Endodermal cell (in vitro differentiated cells): ENCODE data around the gene ZFYVE28. TPM values are rescaled to one million over a fixed set of nuclear protein-coding genes. Genes with fewer than 3 reads are reported as not detected.

Source experiments
- DNase-seq: peaks from one replicate; pipeline ENCODE4 v3.0.0-alpha.2; 2017
- H3K27ac ChIP-seq: 2 replicates; pipeline ENCODE4 v1.5.1; 2013; ENCODE audit warnings: mild to moderate bottlenecking, low read depth, low read length, moderate library complexity
- H3K27me3 ChIP-seq: 2 replicates; pipeline ENCODE4 v1.6.1; 2013; ENCODE audit warnings: mild to moderate bottlenecking, low read length, moderate library complexity; ENCODE audit not compliant: insufficient read depth, control insufficient read depth, poor library complexity, severe bottlenecking
- H3K36me3 ChIP-seq: 2 replicates; pipeline ENCODE4 v1.7.0; 2013; ENCODE audit warnings: mild to moderate bottlenecking, low read length, moderate library complexity; ENCODE audit not compliant: control insufficient read depth, insufficient read depth
- H3K4me1 ChIP-seq: one replicate; pipeline ENCODE4 v1.7.0; 2013; ENCODE audit warnings: low read length; ENCODE audit not compliant: control insufficient read depth, insufficient read depth
- H3K4me3 ChIP-seq: 2 replicates; pipeline ENCODE4 v1.5.1; 2013; ENCODE audit warnings: mild to moderate bottlenecking, low read length, moderate library complexity
- H3K9ac ChIP-seq: 2 replicates; pipeline ENCODE4 v1.6.1; 2013; ENCODE audit warnings: mild to moderate bottlenecking, low read length, moderate library complexity; ENCODE audit not compliant: poor library complexity, severe bottlenecking; ENCODE audit errors: extremely low read depth
- H3K9me3 ChIP-seq: 2 replicates; pipeline ENCODE4 v1.6.1; 2013; ENCODE audit warnings: mild to moderate bottlenecking, low read length, moderate library complexity; ENCODE audit not compliant: control insufficient read depth
- H3K27ac Mint-ChIP-seq: 2 replicates; pipeline ENCODE4 v1.8.0; 2020; ENCODE audit warnings: mixed read lengths
- H3K27me3 Mint-ChIP-seq: 2 replicates; pipeline ENCODE4 v1.8.0; 2021; ENCODE audit warnings: mild to moderate bottlenecking, mixed read lengths; ENCODE audit not compliant: insufficient read depth
- H3K36me3 Mint-ChIP-seq: 2 replicates; pipeline ENCODE4 v1.8.0; 2020; ENCODE audit warnings: low read depth, mixed read lengths
- H3K4me1 Mint-ChIP-seq: 2 replicates; pipeline ENCODE4 v1.8.0; 2020; ENCODE audit warnings: mixed read lengths
- H3K4me3 Mint-ChIP-seq: 2 replicates; pipeline ENCODE4 v1.8.0; 2020; ENCODE audit warnings: mild to moderate bottlenecking, moderate library complexity, mixed read lengths
- H3K9me3 Mint-ChIP-seq: 2 replicates; pipeline ENCODE4 v1.8.0; 2020; ENCODE audit warnings: mild to moderate bottlenecking, mixed read lengths
- WGBS, 2 experiments: methylation state at CpG; one replicate each; pipeline versions ENCODE4 v1.1.5 to v1.1.7; 2013; ENCODE audit warnings: missing lambda C conversion rate in 2 of 2, mixed read lengths in 1 of 2; ENCODE audit not compliant: insufficient coverage in 1 of 2, insufficient read length in 1 of 2; 5-methylcytosine and 5-hydroxymethylcytosine counted together
- total RNA-seq, 2 donors: library from RNA; stranded (reverse); fragmentation: NEBNext Ultra II Directional in 1 of 2; extraction: Animal tissue kit (Norgen Biotek cat#: 25700) in 1 of 2; gene quantifications; 2 replicates in 1 of 2; 3 replicates in 1 of 2; pipeline ENCODE4 v1.2.1, GENCODE V29; 2021
- TF ChIP-seq, protein P1 (sequence below): fragments of 200-600 bp; sonication (generic); conservative IDR thresholded peaks from 2 replicates; pipeline ENCODE4 v1.5.0; 2021; ENCODE audit warnings: antibody characterized with exemption, mild to moderate bottlenecking

Gene ZFYVE28
- total RNA-seq, 2 donors from 2014 or later, result 0.73 to 1.6 TPM

DNA sequence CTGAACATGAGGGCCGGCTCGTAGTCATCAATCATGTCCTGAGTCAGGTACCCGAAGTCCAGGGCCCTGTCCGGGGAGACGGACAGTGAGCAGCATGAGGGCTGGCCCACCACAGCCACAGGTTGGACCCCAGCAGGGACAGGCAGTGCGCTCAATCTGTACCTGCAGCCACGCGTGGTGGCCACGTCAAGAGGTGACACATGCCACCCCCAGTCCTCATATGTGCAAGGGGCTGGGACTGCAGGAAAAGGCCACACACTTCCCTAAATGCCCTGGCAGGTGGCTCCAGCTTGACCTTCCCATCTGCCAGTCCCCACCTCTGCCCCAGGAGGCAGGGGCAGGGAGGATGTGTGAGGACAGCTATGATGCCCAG lies 82.7 kb downstream of the ZFYVE28 start:
- TF ChIP-seq, protein P1, sequence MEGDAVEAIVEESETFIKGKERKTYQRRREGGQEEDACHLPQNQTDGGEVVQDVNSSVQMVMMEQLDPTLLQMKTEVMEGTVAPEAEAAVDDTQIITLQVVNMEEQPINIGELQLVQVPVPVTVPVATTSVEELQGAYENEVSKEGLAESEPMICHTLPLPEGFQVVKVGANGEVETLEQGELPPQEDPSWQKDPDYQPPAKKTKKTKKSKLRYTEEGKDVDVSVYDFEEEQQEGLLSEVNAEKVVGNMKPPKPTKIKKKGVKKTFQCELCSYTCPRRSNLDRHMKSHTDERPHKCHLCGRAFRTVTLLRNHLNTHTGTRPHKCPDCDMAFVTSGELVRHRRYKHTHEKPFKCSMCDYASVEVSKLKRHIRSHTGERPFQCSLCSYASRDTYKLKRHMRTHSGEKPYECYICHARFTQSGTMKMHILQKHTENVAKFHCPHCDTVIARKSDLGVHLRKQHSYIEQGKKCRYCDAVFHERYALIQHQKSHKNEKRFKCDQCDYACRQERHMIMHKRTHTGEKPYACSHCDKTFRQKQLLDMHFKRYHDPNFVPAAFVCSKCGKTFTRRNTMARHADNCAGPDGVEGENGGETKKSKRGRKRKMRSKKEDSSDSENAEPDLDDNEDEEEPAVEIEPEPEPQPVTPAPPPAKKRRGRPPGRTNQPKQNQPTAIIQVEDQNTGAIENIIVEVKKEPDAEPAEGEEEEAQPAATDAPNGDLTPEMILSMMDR, result no peak
- Mint-ChIP-seq H3K9me3 (no peaks in the 10 kb centered on the region), H3K36me3 (no peaks in the 10 kb centered on the region), H3K4me3 (no peak overlapping the region), H3K27me3 (no peaks in the 10 kb centered on the region), H3K4me1 (no peaks in the 10 kb centered on the region), H3K27ac (no peak overlapping the region)
- no peaks in the 10 kb centered on the region for H3K9me3 ChIP-seq
- H3K9ac ChIP-seq, result no peak overlapping the region
- no peak overlapping the region for H3K4me3 ChIP-seq
- no peaks in the 10 kb centered on the region for H3K27me3 ChIP-seq
- no peak overlapping the region for H3K27ac ChIP-seq
- no peak for DNase-seq
- WGBS, 2 experiments, result 90 to 91% methylated on average over 6 to 9 of the region's 9 CpGs
- H3K36me3 ChIP-seq, result no peaks in the 10 kb centered on the region
- no peaks in the 10 kb centered on the region for H3K4me1 ChIP-seq

DNA sequence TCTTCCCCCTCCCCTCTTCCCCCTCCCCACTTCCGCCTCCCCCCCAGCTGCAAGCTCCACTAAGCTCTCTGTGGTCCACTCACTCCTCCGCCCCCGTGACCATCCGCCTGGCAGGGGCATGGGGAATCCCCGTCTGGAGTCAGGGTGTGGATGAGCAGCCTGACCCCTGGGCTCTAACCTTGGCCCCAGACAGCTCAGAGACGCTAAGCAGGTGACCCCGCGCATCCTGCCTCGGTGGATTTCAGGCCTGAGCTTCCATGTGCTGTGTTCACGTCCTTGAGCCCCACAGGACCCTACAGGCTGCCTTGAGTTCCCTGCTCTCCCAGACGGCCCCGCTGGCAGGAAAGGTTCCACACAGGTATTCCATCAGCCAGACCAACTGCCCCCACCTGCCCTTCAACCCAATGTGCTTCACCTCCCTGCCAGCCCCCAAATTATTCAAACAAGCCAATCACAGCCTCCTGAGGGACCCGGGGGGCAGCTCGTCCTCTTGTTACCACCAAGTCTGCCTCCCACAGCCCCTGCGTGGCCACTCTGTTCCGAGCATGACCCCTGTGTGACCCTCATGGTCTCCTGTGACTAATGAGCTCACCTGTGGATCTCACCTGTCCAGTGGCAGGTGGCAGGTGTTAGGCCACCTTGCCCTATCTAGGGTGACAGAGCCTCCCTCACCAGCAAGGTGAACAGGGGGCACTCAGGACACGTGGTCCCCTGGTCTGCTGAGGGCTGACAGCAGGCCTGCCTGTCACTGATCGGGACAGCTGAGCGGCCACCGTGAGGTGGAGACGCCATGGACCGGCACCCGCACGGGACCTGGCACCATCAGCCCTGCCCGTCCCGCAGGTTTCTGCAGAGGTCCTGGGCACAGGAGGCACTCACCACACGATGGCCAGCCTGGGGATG lies 83.4 kb downstream of the ZFYVE28 start:
- Mint-ChIP-seq H3K27me3 (no peaks in the 10 kb centered on the region), H3K4me1 (no peaks in the 10 kb centered on the region), H3K27ac (peak overlapping the region; percentile 26), H3K4me3 (no peak overlapping the region), H3K9me3 (no peaks in the 10 kb centered on the region), H3K36me3 (no peaks in the 10 kb centered on the region)
- TF ChIP-seq, protein P1, result no peak
- H3K27me3 ChIP-seq, result no peaks in the 10 kb centered on the region
- no peaks in the 10 kb centered on the region for H3K36me3 ChIP-seq
- H3K4me3 ChIP-seq, result no peak overlapping the region
- peak; percentile 36 for DNase-seq
- no peaks in the 10 kb centered on the region for H3K4me1 ChIP-seq
- no peak overlapping the region for H3K9ac ChIP-seq
- H3K9me3 ChIP-seq, result no peaks in the 10 kb centered on the region
- 90 to 97% methylated on average over 13 to 26 of the region's 27 CpGs for WGBS, 2 experiments
- H3K27ac ChIP-seq, result no peak overlapping the region

DNA sequence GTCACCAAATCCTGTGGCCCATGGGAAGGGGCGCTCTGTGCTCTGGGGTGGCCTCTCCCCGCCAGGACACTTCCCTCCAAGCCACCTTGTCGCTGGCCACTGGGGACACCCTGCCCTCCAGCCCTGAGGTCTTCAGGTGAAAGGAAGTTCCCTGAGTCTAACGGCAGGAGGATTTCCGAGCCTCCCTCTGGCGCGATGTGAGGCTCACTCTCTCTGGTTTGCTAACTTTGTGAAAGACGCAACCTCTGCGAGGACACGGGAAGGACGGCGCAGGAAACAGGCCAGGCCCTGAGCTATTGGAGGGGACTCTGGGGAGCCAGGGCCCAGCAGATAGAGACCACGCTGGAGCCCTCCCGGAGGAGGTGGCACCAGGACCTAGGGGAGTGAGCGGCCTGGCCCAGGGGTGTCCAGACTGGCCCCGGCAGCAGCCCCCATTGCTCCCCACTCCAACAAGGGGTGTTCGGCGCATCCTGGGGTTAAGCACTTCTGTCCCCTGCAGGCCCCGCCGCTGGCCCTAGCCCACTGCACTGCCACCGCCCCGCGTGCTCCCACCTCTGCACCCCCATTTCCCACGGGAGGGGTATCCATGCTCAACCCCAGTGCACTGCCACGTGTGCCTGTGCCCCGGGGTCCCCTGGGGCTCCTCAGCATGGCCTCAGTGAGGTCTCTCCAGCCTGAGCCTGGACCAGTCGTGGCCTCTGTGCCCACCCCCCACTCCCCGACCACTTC lies 84.4 kb downstream of the ZFYVE28 start:
- DNase-seq, result peak; percentile 45
- Mint-ChIP-seq H3K36me3 (no peaks in the 10 kb centered on the region), H3K4me3 (no peak overlapping the region)

More for the DNA sequence above, 84.4 kb downstream of the ZFYVE28 start:
- WGBS, 2 experiments, result 89 to 90% methylated on average over 26 to 28 of the region's 28 CpGs
- Histone ChIP-seq H3K9me3 (no peaks in the 10 kb centered on the region), H3K4me1 (no peaks in the 10 kb centered on the region), H3K27me3 (no peaks in the 10 kb centered on the region), H3K27ac (no peak overlapping the region), H3K9ac (no peak overlapping the region), H3K36me3 (no peaks in the 10 kb centered on the region), H3K4me3 (no peak overlapping the region)
- Mint-ChIP-seq H3K4me1 (no peaks in the 10 kb centered on the region), H3K27me3 (no peaks in the 10 kb centered on the region), H3K9me3 (no peaks in the 10 kb centered on the region), H3K27ac (peak overlapping the region; percentile 39)
- TF ChIP-seq, protein P1, result no peak
